Breast epithelium (tissue), 4 donors: Measurements from ENCODE around the gene PCNX1. TPM values are rescaled to one million over a fixed set of nuclear protein-coding genes. Genes with fewer than 3 reads are reported as not detected.

ENCODE experiments used
- DNase-seq, 2 donors: peaks; one replicate each; pipeline ENCODE4 v3.0.0-alpha.2; 2019; ENCODE audit warnings: low spot score in 2 of 2
- H3K27ac ChIP-seq, 2 donors: fragments of 200-600 bp; sonication (generic) in 1 of 2; one replicate each; pipeline ENCODE4 v1.5.1; 2016 to 2019; ENCODE audit warnings: mild to moderate bottlenecking in 1 of 2
- H3K27me3 ChIP-seq, 2 donors: fragments of 200-600 bp; sonication (generic) in 1 of 2; one replicate each; pipeline versions ENCODE4 v1.5.1 to v1.6.0; 2017 to 2019; ENCODE audit warnings: control low read depth in 1 of 2, mild to moderate bottlenecking in 1 of 2
- H3K36me3 ChIP-seq: fragments of 200-600 bp; one replicate; pipeline ENCODE4 v1.5.1; 2019
- H3K4me1 ChIP-seq, 2 donors: fragments of 200-600 bp; sonication (generic); one replicate each; pipeline ENCODE4 v1.5.1; 2016 to 2019; ENCODE audit warnings: control low read depth in 1 of 2
- H3K4me3 ChIP-seq, 3 donors: fragments of 200-600 bp; sonication (generic); 1 replicate in 2 of 3; 2 replicates in 1 of 3; pipeline ENCODE4 v1.5.1; 2016 to 2019; ENCODE audit warnings: mild to moderate bottlenecking in 3 of 3, moderate library complexity in 2 of 3
- H3K9me3 ChIP-seq, 2 donors: fragments of 200-600 bp; sonication (generic) in 1 of 2; one replicate each; pipeline ENCODE4 v1.5.1; 2016 to 2019; ENCODE audit warnings: control low read depth in 1 of 2
- POLR2A ChIP-seq: fragments of 450-650 bp; IDR thresholded peaks from one replicate; pipeline ENCODE4 v1.6.1; 2016; ENCODE audit warnings: antibody characterized with exemption, mild to moderate bottlenecking, moderate library complexity
- POLR2AphosphoS5 ChIP-seq, 3 donors: sonication (generic); formaldehyde crosslinking; IDR thresholded peaks; one replicate each; pipeline ENCODE4 v1.6.1; 2017; ENCODE audit warnings: antibody characterized with exemption in 3 of 3
- intact Hi-C: fragments of 100-400 bp; cut with DNase I; formaldehyde crosslinking; loops from one replicate; pipeline ENCODE4 v1.15.1; 2023; ENCODE audit warnings: low total_unique reads
- total RNA-seq, 3 donors: library from RNA; depleted of rRNA; stranded (reverse); fragments of >200 nt; gene quantifications; one replicate each; pipeline ENCODE4 v1.1.0, GENCODE V29; 2016
- TF ChIP-seq, protein P1 (sequence below), 3 donors: fragments of 450-650 bp; IDR thresholded peaks; one replicate each; pipeline ENCODE4 v1.5.1; 2016 to 2017; ENCODE audit warnings: antibody characterized with exemption in 3 of 3, mild to moderate bottlenecking in 3 of 3, moderate library complexity in 3 of 3

Gene PCNX1
- total RNA-seq, 3 donors from 2014 or later = 61.8 to 105 (median 92.5) TPM

DNA sequence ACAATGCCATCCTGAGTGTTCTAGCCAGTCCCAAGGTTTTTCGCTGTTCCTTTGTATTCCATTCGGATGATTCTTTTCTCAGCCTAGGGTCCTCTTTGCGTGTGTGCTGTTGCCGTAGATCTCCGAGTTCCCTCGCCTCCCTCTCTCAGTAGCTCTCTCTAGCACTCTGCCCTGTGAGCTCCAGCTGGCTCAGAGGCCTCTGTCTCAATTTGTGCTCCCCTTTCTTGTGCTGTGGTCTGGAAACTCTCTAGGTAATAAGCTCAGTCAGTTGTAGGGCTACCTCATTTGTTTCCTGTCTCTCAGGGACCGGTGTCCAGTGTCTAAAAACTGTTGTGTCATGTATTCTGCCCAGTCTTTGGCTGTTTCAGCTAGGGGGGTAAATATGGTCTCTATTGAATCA is 179.3 kb downstream of the PCNX1 start:
- H3K36me3 ChIP-seq = peaks cover 8% of the 10 kb centered on the region
- no peak overlapping the region for H3K27ac ChIP-seq
- no peaks in the 10 kb centered on the region for H3K9me3 ChIP-seq
- DNase-seq = no peak
- H3K4me1 ChIP-seq = no peaks in the 10 kb centered on the region
- H3K4me3 ChIP-seq = no peak overlapping the region
- intact Hi-C loops = no loop called here
- TF ChIP-seq POLR2A = no peak
- TF ChIP-seq, protein P1, sequence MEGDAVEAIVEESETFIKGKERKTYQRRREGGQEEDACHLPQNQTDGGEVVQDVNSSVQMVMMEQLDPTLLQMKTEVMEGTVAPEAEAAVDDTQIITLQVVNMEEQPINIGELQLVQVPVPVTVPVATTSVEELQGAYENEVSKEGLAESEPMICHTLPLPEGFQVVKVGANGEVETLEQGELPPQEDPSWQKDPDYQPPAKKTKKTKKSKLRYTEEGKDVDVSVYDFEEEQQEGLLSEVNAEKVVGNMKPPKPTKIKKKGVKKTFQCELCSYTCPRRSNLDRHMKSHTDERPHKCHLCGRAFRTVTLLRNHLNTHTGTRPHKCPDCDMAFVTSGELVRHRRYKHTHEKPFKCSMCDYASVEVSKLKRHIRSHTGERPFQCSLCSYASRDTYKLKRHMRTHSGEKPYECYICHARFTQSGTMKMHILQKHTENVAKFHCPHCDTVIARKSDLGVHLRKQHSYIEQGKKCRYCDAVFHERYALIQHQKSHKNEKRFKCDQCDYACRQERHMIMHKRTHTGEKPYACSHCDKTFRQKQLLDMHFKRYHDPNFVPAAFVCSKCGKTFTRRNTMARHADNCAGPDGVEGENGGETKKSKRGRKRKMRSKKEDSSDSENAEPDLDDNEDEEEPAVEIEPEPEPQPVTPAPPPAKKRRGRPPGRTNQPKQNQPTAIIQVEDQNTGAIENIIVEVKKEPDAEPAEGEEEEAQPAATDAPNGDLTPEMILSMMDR (IDR thresholded peaks at IDR 0.05) = no peak
- no peak for TF ChIP-seq POLR2AphosphoS5 (IDR thresholded peaks at IDR 0.05)
- H3K27me3 ChIP-seq = no peaks in the 10 kb centered on the region

DNA sequence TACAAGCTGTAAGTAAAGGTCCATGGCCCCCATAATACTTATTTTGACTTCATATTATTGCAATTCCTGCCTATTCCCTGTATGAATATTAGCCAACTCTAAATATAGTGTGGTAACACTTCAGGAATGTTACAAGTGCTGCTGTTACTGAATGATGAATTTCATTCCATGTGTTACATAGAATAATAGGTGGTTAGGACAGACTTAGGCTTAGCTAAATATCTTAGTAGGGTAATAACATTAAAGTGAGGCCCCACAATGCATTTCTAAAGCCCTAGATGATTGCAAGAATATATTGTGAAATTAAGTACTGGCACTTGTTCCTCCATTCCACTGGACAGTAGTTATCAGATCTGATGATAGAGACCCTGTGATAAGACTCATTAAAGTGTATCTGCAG is 182.7 kb downstream of the PCNX1 start:
- no peak for TF ChIP-seq POLR2A
- TF ChIP-seq, protein P1 (IDR thresholded peaks at IDR 0.05) = no peak
- TF ChIP-seq POLR2AphosphoS5 (IDR thresholded peaks at IDR 0.05) = no peak
- Histone ChIP-seq H3K4me3 (no peak overlapping the region), H3K27ac (no peak overlapping the region), H3K9me3 (peaks cover 0 to 5% of the 10 kb centered on the region in 2 donors), H3K36me3 (peaks cover 8% of the 10 kb centered on the region), H3K27me3 (no peaks in the 10 kb centered on the region), H3K4me1 (no peaks in the 10 kb centered on the region)
- intact Hi-C loops = loop anchor here (10.0 kb wide), 1 partner anchor 1035 kb away; no protein-coding TSS in a partner anchor
- DNase-seq = no peak

DNA sequence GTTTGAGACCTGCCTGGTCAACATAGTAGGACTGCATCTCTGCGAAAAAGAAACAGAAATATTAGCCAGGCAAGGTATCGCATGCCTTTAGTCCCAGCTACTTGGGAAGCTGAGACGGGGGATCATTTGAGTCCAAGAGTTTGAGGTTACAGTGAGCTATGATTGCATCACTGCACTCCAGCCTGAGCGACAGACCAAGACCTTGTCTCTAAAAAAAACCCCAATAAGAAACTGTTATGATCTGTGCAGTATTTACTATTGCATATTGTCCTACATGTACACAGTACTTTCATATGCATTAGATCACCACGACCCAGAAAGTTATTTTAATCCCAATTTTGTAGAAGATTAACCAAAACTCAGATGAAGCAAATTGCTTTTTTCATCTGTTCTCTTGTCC is 187.5 kb downstream of the PCNX1 start:
- intact Hi-C loops = loop anchor here (10.0 kb wide), 1 partner anchor 1030 kb away; no protein-coding TSS in a partner anchor
- Histone ChIP-seq H3K36me3 (peaks cover 6% of the 10 kb centered on the region), H3K27me3 (no peaks in the 10 kb centered on the region), H3K27ac (no peak overlapping the region), H3K4me1 (no peaks in the 10 kb centered on the region), H3K9me3 (peaks cover 0 to 13% of the 10 kb centered on the region in 2 donors), H3K4me3 (no peak overlapping the region)
- TF ChIP-seq POLR2AphosphoS5 (IDR thresholded peaks at IDR 0.05) (no peak), POLR2A (no peak)
- TF ChIP-seq, protein P1 (IDR thresholded peaks at IDR 0.05) = no peak
- DNase-seq = no peak

DNA sequence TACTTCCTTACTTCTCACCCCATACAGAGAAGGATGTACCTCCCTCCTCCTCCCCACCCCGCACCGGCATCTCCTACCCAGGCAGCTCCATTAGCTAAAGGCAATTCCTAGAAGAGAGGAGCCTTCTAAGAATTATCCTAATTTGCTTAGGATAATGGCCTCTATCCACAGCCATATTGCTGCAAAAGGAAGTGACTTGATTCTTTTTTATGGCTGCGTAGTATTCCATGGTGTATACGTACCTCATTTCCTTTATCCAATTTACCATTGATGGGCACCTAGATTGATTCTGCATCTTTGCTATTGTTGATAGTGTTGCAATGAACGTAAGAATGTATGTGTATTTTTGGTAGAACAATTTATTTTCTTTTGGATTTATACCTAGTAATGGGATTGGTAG is 189.7 kb downstream of the PCNX1 start:
- no peak overlapping the region for H3K27ac ChIP-seq
- intact Hi-C loops = loop anchor here (10.0 kb wide), 1 partner anchor 1028 kb away; no protein-coding TSS in a partner anchor
- no peak for DNase-seq

More for the DNA sequence above, 189.7 kb downstream of the PCNX1 start:
- Histone ChIP-seq H3K4me3 (no peak overlapping the region), H3K36me3 (no peaks in the 10 kb centered on the region), H3K4me1 (no peaks in the 10 kb centered on the region), H3K9me3 (peaks cover 0 to 11% of the 10 kb centered on the region in 2 donors), H3K27me3 (no peaks in the 10 kb centered on the region)
- TF ChIP-seq POLR2A (no peak), POLR2AphosphoS5 (IDR thresholded peaks at IDR 0.05) (no peak)
- TF ChIP-seq, protein P1 (IDR thresholded peaks at IDR 0.05) = no peak
